GM21526 (cell line): ENCODE measurements around the gene SLC2A13.
"Not testable (repeated sequence)": the region's sequence is repeated elsewhere in the genome, so short reads cannot be mapped to it uniquely, and the experiment has no call there.

Experiments
- ATAC-seq: cut with Tn5 transposase; IDR thresholded peaks from one replicate; pipeline ENCODE4 v1.9.1; 2021; ENCODE audit warnings: moderate library complexity; ENCODE audit not compliant: unreplicated experiment, low FRiP score

Gene SLC2A13

GRCh38 chr12:39830171-39830570 lies 275.7 kb downstream of the SLC2A13 start:
- ATAC-seq: no peak

GRCh38 chr12:39824505-39825212 lies 281.2 kb downstream of the SLC2A13 start:
- no peak for ATAC-seq

GRCh38 chr12:39816671-39817185 lies 289.2 kb downstream of the SLC2A13 start:
- no peak for ATAC-seq

DNA sequence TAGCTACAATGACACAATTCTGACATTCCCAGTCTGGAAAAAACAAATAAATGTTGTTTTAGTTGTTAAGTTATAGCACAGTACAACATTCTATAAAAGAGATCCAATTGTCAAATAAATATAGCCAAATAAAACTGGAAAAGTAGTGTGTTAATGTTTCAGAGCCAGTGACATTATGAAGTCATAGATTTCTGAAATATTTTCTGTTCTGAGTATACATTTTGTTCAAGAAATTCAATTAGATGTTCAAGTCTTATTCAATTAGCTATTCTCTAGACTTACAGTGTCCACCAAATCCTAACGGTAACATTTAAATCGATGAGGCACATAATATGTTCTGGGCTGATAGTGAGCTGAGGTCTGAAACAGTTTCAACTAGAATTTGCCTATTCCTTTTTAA lies 290.1 kb downstream of the SLC2A13 start:
- ATAC-seq: no peak

DNA sequence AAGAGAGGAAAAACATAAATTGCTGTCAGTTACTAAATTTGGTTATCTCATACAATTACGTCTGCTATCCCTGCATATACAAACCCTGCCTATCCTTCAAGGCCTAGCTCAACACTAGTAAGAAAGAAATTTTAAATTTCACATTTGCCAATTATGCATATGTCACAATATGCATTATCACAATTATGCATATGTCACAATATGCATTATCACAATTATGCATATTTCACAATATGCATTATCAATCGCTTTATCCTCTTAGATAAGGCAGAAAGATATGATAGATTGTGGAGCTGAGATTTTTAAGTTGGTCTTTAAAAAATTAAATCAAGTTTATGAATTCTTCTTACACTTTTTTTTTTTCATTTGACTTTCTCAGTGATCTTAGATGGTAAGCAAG lies 291.3 kb downstream of the SLC2A13 start:
- ATAC-seq: no peak

GRCh38 chr12:39813776-39814175 lies 292.1 kb downstream of the SLC2A13 start:
- ATAC-seq: no peak

- not testable (repeated sequence) for ATAC-seq
These were observed 293.4 kb downstream of the SLC2A13 start for GRCh38 chr12:39812456-39812855.

- ATAC-seq: peak; percentile 72
These were observed 298.8 kb downstream of the SLC2A13 start for GRCh38 chr12:39807043-39807442.

- no peak for ATAC-seq
These were observed 300.2 kb downstream of the SLC2A13 start for GRCh38 chr12:39805651-39806050.

DNA sequence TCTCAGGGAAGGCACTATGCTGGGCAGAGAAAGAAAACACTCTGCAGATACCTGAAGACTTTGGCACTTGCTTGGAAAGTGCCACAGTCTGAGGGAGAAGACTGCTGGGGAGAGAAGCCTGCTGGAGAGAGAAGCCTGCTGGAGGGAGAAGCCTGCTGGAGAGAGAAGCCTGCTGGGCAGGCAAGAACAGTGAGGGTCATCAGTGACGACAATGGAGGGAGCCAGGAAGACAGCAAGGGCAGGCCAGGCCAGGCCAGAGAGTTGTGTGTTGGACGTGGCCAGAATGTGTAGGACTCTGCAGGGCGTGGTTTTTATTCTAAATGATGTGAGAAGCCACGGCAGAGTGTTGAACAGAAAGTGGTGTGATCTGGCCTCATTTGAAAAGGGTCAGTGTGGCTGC lies 301.0 kb downstream of the SLC2A13 start:
- no peak for ATAC-seq

DNA sequence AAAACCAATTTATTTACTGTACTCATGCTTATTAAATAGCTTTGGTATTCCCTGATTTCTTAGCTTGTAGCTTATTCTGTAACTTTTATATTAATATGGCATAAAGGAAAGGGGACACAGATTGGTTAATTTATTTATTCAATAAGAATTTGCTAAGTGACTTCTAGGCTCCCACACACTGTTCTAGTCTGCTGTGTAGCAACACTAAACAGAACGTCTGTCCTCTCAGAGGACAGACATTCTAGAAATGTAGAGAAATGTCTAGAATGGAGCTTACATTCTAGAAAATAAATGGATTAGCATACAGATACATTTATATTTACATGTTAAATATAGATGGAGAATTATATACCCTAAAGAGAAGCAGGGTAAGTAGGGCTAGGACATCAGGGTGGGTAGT lies 301.4 kb downstream of the SLC2A13 start:
- ATAC-seq: no peak

GRCh38 chr12:39803151-39803550 lies 302.7 kb downstream of the SLC2A13 start:
- no peak for ATAC-seq

- no peak for ATAC-seq
These were observed 306.9 kb downstream of the SLC2A13 start for GRCh38 chr12:39798977-39799376.

DNA sequence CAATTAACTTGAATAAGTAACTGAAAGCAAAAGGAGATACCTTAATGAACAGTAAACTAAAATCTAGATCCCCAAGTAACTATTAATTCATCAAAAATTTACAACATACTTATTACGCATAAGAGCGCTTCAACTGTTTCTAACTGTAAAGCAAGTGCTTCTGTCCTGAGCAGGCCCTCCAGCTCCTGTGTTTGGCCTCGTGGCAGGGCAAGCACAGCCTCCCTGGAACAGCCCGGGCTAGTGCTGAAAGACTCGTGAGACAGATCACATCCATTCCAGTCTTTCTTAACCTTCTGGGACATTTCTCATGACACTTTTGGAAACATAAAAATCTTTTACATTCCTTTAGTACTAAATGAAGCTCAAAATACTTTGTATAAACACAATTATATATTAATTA lies 307.5 kb downstream of the SLC2A13 start:
- ATAC-seq: no peak

DNA sequence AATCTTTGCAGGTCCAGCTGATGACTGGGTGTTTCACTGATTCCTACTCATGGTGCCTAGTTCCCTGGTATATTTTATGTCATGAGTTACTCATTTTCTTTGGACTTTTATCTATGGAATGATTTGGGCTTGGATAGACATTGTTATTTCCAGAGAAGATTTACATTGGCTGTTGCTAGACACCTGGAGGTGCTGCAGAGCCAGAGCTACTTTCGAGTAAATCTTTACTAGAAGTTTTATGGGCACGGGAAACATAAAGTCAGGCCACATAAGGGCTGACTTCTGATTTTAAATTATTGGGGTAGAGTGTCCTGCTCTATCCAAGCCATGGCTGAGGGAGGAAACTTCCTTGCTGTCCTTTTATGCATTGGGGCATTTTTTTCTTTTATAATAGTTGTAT lies 310.4 kb downstream of the SLC2A13 start:
- no peak for ATAC-seq

DNA sequence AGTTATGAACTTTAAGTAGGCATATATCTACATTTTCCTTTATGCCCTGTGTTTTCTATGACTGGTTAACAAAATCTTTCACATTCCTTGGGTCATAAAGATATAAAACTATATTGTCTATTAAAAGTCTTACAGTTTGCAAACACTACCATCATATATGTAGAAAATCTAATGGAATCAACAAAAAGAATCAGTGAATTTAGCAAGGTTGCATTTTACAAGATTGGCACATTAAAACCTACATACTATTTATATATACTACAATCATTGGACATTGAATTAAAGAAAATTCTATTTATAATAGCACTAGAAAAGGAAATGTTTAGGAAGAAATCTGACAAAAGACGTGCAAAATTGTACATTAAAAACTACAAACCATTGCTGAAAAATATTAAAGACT lies 312.9 kb downstream of the SLC2A13 start:
- ATAC-seq: no peak

GRCh38 chr12:39788239-39788638 lies 317.6 kb downstream of the SLC2A13 start:
- ATAC-seq: no peak

- ATAC-seq: not testable (repeated sequence)
These were observed 320.1 kb downstream of the SLC2A13 start for GRCh38 chr12:39785814-39786213.

GRCh38 chr12:39782026-39782545 lies 323.8 kb downstream of the SLC2A13 start:
- ATAC-seq: no peak

GRCh38 chr12:39780913-39781446 lies 324.9 kb downstream of the SLC2A13 start:
- ATAC-seq: no peak

DNA sequence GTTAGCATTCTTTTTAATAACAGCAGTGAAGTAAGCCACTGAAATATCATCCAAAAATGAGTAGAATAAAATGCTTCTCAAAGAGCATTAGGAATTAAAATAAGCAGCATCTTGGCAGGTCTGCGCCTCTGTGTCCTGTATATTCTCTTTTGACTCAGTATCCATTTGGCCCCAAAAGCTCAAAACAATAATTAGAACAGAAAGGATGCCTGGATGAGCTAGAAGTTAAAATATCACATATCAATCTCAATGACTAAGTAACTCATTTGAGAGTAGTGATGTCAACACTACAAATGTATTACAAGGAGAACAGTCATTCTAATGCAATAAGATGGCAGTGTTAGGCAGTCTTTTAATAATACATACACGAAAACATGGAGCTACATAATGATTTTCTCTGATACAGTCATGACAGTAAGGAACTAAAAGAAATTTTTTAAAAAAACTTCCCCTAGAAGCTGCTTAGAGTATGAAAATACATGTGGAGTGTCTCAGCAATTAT lies 325.4 kb downstream of the SLC2A13 start:
- no peak for ATAC-seq
